GM12874 (cell line): ENCODE measurements around the gene HIVEP3.

Experiments
- CTCF ChIP-seq: IDR thresholded peaks from 2 replicates; pipeline ENCODE4 v1.5.1; 2011; ENCODE audit warnings: low read depth, mild to moderate bottlenecking, control low read depth, low read length, moderate library complexity; ENCODE audit not compliant: insufficient read depth

HIVEP3 gene

GRCh38 chr1:41953291-41953690, 34.6 kb upstream of the HIVEP3 start:
- no peak for TF ChIP-seq CTCF

- no peak for TF ChIP-seq CTCF
Measured at GRCh38 chr1:41952208-41952607, 33.5 kb upstream of the HIVEP3 start.

- no peak for TF ChIP-seq CTCF
Measured at GRCh38 chr1:41950820-41951219, 32.1 kb upstream of the HIVEP3 start.

GRCh38 chr1:41943717-41944116, 25.0 kb upstream of the HIVEP3 start:
- TF ChIP-seq CTCF: no peak

- TF ChIP-seq CTCF: no peak
Measured at GRCh38 chr1:41942278-41942677, 23.6 kb upstream of the HIVEP3 start.

GRCh38 chr1:41941381-41941780, 22.7 kb upstream of the HIVEP3 start:
- no peak for TF ChIP-seq CTCF

- TF ChIP-seq CTCF: no peak
Measured at GRCh38 chr1:41939194-41939593, 20.5 kb upstream of the HIVEP3 start.

GRCh38 chr1:41936107-41936506, 17.4 kb upstream of the HIVEP3 start:
- TF ChIP-seq CTCF: no peak
